Measurements from ENCODE around the gene SLAIN1.

DNA sequence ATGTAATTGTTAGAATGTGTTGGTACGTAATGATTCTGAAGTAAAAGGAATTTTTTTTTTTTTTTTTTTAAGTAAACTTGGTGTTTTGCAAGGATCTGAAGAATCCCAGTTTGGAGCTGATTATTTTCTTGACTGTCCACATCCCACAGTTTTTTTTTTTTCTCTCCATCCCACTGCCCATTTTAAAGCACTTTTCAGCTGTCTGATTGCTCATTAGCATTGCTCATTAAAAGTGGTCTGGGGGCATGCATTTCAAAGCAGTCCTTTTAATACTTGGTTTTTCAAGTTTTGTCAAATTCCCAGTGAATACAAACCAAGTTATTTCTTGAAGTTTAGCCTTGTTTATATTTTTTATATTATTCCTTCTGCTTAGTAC, 44.1 kb downstream of the SLAIN1 start:
- TF ChIP-seq CTCF (IDR thresholded peaks at IDR 0.05) (no peak), EZH2 (IDR thresholded peaks at IDR 0.05; ENCODE audit: borderline replicate concordance, insufficient read depth, low read depth, low read length, poor library complexity, severe bottlenecking) (no peak)
